Measurements from ENCODE around the gene SYF2. TPM values are rescaled to one million over a fixed set of nuclear protein-coding genes. Genes with fewer than 3 reads are reported as not detected.
A peak's percentile ranks its signal among the peaks of the same experiment; 100 is the strongest.

The SYF2 gene
- total RNA-seq, 1 donor from 2014 or later, result 43.7 TPM

- no peak for FAIRE-seq
Observed at GRCh38 chr1:25208092-25208491, 24.2 kb downstream of the SYF2 start.

DNA sequence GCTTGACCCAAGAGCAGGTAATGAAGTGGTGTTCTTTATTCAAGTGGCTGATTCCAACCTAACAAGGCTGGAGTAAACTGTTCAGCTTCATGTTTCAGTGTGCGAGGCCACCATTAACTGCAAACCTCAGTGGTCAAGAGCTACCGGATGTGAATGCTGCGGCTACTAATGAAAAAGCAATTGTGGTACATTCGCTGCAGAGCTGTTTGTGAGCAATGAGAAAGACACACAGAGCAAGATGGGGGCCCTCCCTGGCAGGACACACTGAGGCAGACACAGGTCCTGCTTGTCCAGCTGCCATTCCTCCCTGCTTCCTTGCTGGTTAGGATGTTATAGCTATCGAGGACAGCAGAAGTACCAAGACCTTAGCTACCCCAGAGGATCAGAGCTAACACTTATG lies 26.1 kb downstream of the SYF2 start:
- no peak for TF ChIP-seq CTCF (IDR thresholded peaks at IDR 0.05; ENCODE audit: insufficient read depth, low read length, severe bottlenecking)
- DNase-seq (ENCODE audit: low read depth) (no peak), FAIRE-seq (no peak)
- Histone ChIP-seq H3K27me3 (ENCODE audit: control insufficient read depth, insufficient read depth, low read length) (no peaks in the 10 kb centered on the region), H3K36me3 (ENCODE audit: control insufficient read depth, insufficient read depth, low read length) (no peaks in the 10 kb centered on the region), H3K4me3 (ENCODE audit: low read depth, low read length) (no peak overlapping the region)

More at GRCh38 chr1:25208092-25208491, 24.2 kb downstream of the SYF2 start:
- no peak for TF ChIP-seq CTCF (IDR thresholded peaks at IDR 0.05; ENCODE audit: insufficient read depth, low read length, severe bottlenecking)
- Histone ChIP-seq H3K27me3 (ENCODE audit: control insufficient read depth, insufficient read depth, low read length) (no peaks in the 10 kb centered on the region), H3K4me3 (ENCODE audit: low read depth, low read length) (no peak overlapping the region), H3K36me3 (ENCODE audit: control insufficient read depth, insufficient read depth, low read length) (no peaks in the 10 kb centered on the region)
- DNase-seq (ENCODE audit: low read depth), result no peak

GRCh38 chr1:25205786-25206185 lies 26.5 kb downstream of the SYF2 start:
- H3K36me3 ChIP-seq (ENCODE audit: control insufficient read depth, insufficient read depth, low read length), result no peaks in the 10 kb centered on the region
- TF ChIP-seq CTCF (IDR thresholded peaks at IDR 0.05; ENCODE audit: insufficient read depth, low read length, severe bottlenecking), result no peak
- no peaks in the 10 kb centered on the region for H3K27me3 ChIP-seq (ENCODE audit: control insufficient read depth, insufficient read depth, low read length)
- no peak for FAIRE-seq
- no peak for DNase-seq (ENCODE audit: low read depth)
- no peak overlapping the region for H3K4me3 ChIP-seq (ENCODE audit: low read depth, low read length)

GRCh38 chr1:25204797-25205480 lies 27.4 kb downstream of the SYF2 start:
- peak; percentile 57 for TF ChIP-seq CTCF (IDR thresholded peaks at IDR 0.05; ENCODE audit: insufficient read depth, low read length, severe bottlenecking)
- Histone ChIP-seq H3K36me3 (ENCODE audit: control insufficient read depth, insufficient read depth, low read length) (no peaks in the 10 kb centered on the region), H3K4me3 (ENCODE audit: low read depth, low read length) (no peak overlapping the region), H3K27me3 (ENCODE audit: control insufficient read depth, insufficient read depth, low read length) (no peaks in the 10 kb centered on the region)
- DNase-seq (ENCODE audit: low read depth) (peak; percentile 33), FAIRE-seq (no peak)

DNA sequence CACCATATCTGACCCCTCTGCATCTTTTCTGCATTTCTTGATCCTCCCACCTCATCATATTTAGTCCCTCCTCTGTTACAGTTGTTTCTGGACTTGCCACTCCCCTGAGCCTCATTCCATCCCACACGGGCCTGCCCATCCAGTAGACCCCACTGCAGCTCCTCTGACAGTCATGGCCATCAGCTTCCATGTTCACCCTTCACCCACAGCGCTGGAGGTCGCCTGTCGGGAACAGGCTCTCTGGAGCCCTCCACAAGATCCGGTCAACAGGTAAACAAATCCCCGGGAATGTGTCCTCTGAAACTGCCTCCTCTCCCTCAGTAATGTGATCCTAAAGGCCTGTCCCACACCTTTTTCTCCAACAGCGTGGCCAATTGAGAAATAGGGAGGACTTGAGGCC lies 31.3 kb downstream of the SYF2 start:
- no peak overlapping the region for H3K4me3 ChIP-seq (ENCODE audit: low read depth, low read length)
- no peak for TF ChIP-seq CTCF (IDR thresholded peaks at IDR 0.05; ENCODE audit: insufficient read depth, low read length, severe bottlenecking)
- H3K36me3 ChIP-seq (ENCODE audit: control insufficient read depth, insufficient read depth, low read length), result no peaks in the 10 kb centered on the region
- no peak for FAIRE-seq
- H3K27me3 ChIP-seq (ENCODE audit: control insufficient read depth, insufficient read depth, low read length), result peaks cover 3% of the 10 kb centered on the region
- no peak for DNase-seq (ENCODE audit: low read depth)
